ENCODE data around the gene RNF17. TPM values are rescaled to one million over a fixed set of nuclear protein-coding genes. Genes with fewer than 3 reads are reported as not detected.

Gene RNF17
- total RNA-seq, 4 donors from 2014 or later = 0.75 TPM; not detected in 3

- TF ChIP-seq CTCF (IDR thresholded peaks at IDR 0.05; ENCODE audit: low read depth) = no peak
Observed at GRCh38 chr13:24922745-24923591, 159.0 kb downstream of the RNF17 start.

- TF ChIP-seq CTCF (IDR thresholded peaks at IDR 0.05; ENCODE audit: low read depth) = no peak
Observed at GRCh38 chr13:24925318-24926231, 161.6 kb downstream of the RNF17 start.

- TF ChIP-seq CTCF (IDR thresholded peaks at IDR 0.05; ENCODE audit: low read depth) = no peak
Observed at GRCh38 chr13:24927810-24928404, 163.9 kb downstream of the RNF17 start.

- no peak for TF ChIP-seq CTCF (IDR thresholded peaks at IDR 0.05; ENCODE audit: low read depth)
Observed at GRCh38 chr13:24929196-24929595, 165.2 kb downstream of the RNF17 start.

Other genes with a start within 250 kb of the RNF17 start
- not detected for gene ATP12A, start 83.8 kb upstream of the RNF17 start, total RNA-seq

Data from subcutaneous adipose tissue (tissue), 4 donors.